H1 (cell line): ENCODE measurements around the gene AP1S3. TPM values are rescaled to one million over a fixed set of nuclear protein-coding genes. Genes with fewer than 3 reads are reported as not detected.

Source experiments
- CTCF ChIA-PET: fragments of 300-600 bp; sonication (Branson Sonifier 250); formaldehyde crosslinking; loops from one replicate; lab custom pipeline; 2021; ENCODE audit not compliant: partially characterized antibody; lab: Charles Lee
- POLR2A ChIA-PET: fragments of 300-600 bp; sonication (Branson Sonifier 250); formaldehyde crosslinking; loops from one replicate; lab custom pipeline; 2021; ENCODE audit warnings: inconsistent platforms; ENCODE audit not compliant: partially characterized antibody; lab: Charles Lee
- DNase-seq, 2 experiments: peaks; one replicate each; pipeline versions ENCODE4 v3.0.0 to v3.0.0-alpha.2; 2010 to 2022; ENCODE audit warnings: low spot score in 2 of 2, low read depth in 1 of 2, mixed read lengths in 1 of 2
- FAIRE-seq: peaks from 2 replicates; lab custom pipeline; 2011; peaks lifted over from hg19 to GRCh38; lab: Jason Lieb, UNC
- H2AFZ ChIP-seq: 2 replicates; pipeline ENCODE4 v1.8.1; 2012; ENCODE audit warnings: low read length, inconsistent platforms
- H2AK5ac ChIP-seq: 2 replicates; pipeline ENCODE4 v1.6.1; 2013; ENCODE audit warnings: low read depth, low read length
- H2BK120ac ChIP-seq: replicated peaks from 2 replicates; pipeline ENCODE3; 2013; ENCODE audit warnings: low read depth, low read length, inconsistent platforms
- H2BK12ac ChIP-seq: 2 replicates; pipeline ENCODE4 v1.6.1; 2013; ENCODE audit warnings: low read depth, low read length
- H2BK15ac ChIP-seq: 2 replicates; pipeline ENCODE4 v1.6.1; 2013; ENCODE audit warnings: low read length
- H2BK20ac ChIP-seq: 2 replicates; pipeline ENCODE4 v1.6.1; 2013; ENCODE audit warnings: low read length
- H2BK5ac ChIP-seq: 2 replicates; pipeline ENCODE4 v1.6.1; 2013; ENCODE audit warnings: low read depth, low read length
- H3K14ac ChIP-seq: 2 replicates; pipeline ENCODE4 v1.6.1; 2013; ENCODE audit warnings: inconsistent platforms; ENCODE audit not compliant: insufficient read length
- H3K18ac ChIP-seq: 2 replicates; pipeline ENCODE4 v1.6.1; 2013; ENCODE audit warnings: low read length; ENCODE audit errors: extremely low read depth
- H3K23ac ChIP-seq: 2 replicates; pipeline ENCODE4 v1.6.1; 2013; ENCODE audit warnings: inconsistent platforms; ENCODE audit not compliant: insufficient read length
- H3K23me2 ChIP-seq: 2 replicates; pipeline ENCODE4 v1.6.1; 2013; ENCODE audit warnings: low read depth, low read length
- H3K27ac ChIP-seq: 2 replicates; pipeline ENCODE4 v1.6.1; 2011; ENCODE audit warnings: low read depth, low read length, inconsistent platforms
- H3K27me3 ChIP-seq, 4 experiments: replicated peaks in 1 of 4; 1 replicate in 1 of 4; 2 replicates in 3 of 4; pipeline versions ENCODE4 v1.6.1 to v1.8.1; 2011 to 2013; ENCODE audit warnings: low read length in 3 of 4, mild to moderate bottlenecking in 3 of 4, inconsistent platforms in 2 of 4, mixed read lengths in 2 of 4, moderate library complexity in 1 of 4; ENCODE audit not compliant: control insufficient read depth in 3 of 4, insufficient read depth in 3 of 4; ENCODE audit errors: extremely low read depth in 1 of 4
- H3K36me3 ChIP-seq, 4 experiments: 2 replicates each; pipeline versions ENCODE4 v1.6.1 to v1.8.1; 2011 to 2013; ENCODE audit warnings: mild to moderate bottlenecking in 4 of 4, low read length in 3 of 4, moderate library complexity in 2 of 4, control low read depth in 1 of 4, inconsistent platforms in 1 of 4; ENCODE audit not compliant: insufficient read depth in 4 of 4, control insufficient read depth in 2 of 4
- H3K4ac ChIP-seq: replicated peaks from 2 replicates; pipeline ENCODE3; 2013; ENCODE audit warnings: low read length, low read depth, mixed read lengths, inconsistent platforms; ENCODE audit not compliant: insufficient read length
- H3K4me1 ChIP-seq, 4 experiments: replicated peaks in 1 of 4; 1 replicate in 1 of 4; 2 replicates in 3 of 4; pipeline versions ENCODE4 v1.6.1 to v1.8.1; 2011 to 2013; ENCODE audit warnings: low read length in 3 of 4, inconsistent platforms in 2 of 4, mixed read lengths in 1 of 4; ENCODE audit not compliant: insufficient read depth in 4 of 4, control insufficient read depth in 3 of 4
- H3K4me2 ChIP-seq, 2 experiments: 2 replicates each; pipeline versions ENCODE4 v1.6.1 to v1.8.1; 2011 to 2013; ENCODE audit warnings: low read depth in 2 of 2, low read length in 2 of 2, control low read depth in 1 of 2, inconsistent platforms in 1 of 2, mild to moderate bottlenecking in 1 of 2; ENCODE audit not compliant: insufficient read depth in 1 of 2
- H3K4me3 ChIP-seq, 4 experiments: fragments of 200-600, 300-600 bp in 1 of 4; sonication (generic), shearing (Covaris generic), sonication (Bioruptor Twin) in 1 of 4; 2 replicates each; pipeline versions ENCODE4 v1.5.1 to v1.8.1; 2011 to 2016; ENCODE audit warnings: low read length in 4 of 4, low read depth in 3 of 4, control low read depth in 2 of 4, inconsistent platforms in 2 of 4, mild to moderate bottlenecking in 2 of 4, mixed read lengths in 1 of 4, moderate library complexity in 1 of 4; ENCODE audit not compliant: insufficient read depth in 2 of 4; ENCODE audit errors: extremely low read depth in 1 of 4
- H3K56ac ChIP-seq: replicated peaks from 2 replicates; pipeline ENCODE3; 2013; ENCODE audit warnings: low read depth, mild to moderate bottlenecking, mixed read lengths, low read length, inconsistent platforms; ENCODE audit not compliant: insufficient read length
- H3K79me1 ChIP-seq: 2 replicates; pipeline ENCODE4 v1.6.1; 2013; ENCODE audit warnings: low read depth, low read length, control low read depth
- H3K79me2 ChIP-seq, 2 experiments: 2 replicates each; pipeline versions ENCODE4 v1.6.1 to v1.8.1; 2012 to 2013; ENCODE audit warnings: low read length in 2 of 2, mild to moderate bottlenecking in 2 of 2, inconsistent platforms in 1 of 2; ENCODE audit not compliant: insufficient read depth in 2 of 2, control insufficient read depth in 1 of 2
- H3K9ac ChIP-seq, 4 experiments: replicated peaks in 1 of 4; 1 replicate in 1 of 4; 2 replicates in 3 of 4; pipeline versions ENCODE4 v1.6.1 to v1.8.1; 2011 to 2013; ENCODE audit warnings: low read depth in 3 of 4, low read length in 3 of 4, control low read depth in 2 of 4, mild to moderate bottlenecking in 2 of 4, moderate library complexity in 2 of 4, inconsistent platforms in 1 of 4; ENCODE audit errors: extremely low read depth in 1 of 4
- H3K9me3 ChIP-seq, 2 experiments: 2 replicates each; pipeline versions ENCODE4 v1.6.1 to v1.8.1; 2012 to 2013; ENCODE audit warnings: mild to moderate bottlenecking in 2 of 2, moderate library complexity in 2 of 2, control low read depth in 1 of 2, inconsistent platforms in 1 of 2, low read depth in 1 of 2, low read length in 1 of 2, mixed read lengths in 1 of 2; ENCODE audit not compliant: insufficient read depth in 2 of 2
- H4K20me1 ChIP-seq, 2 experiments: replicated peaks in 1 of 2; 2 replicates each; pipeline versions ENCODE3 to v1.8.1; 2011 to 2013; ENCODE audit warnings: inconsistent platforms in 2 of 2, low read length in 2 of 2, mild to moderate bottlenecking in 1 of 2; ENCODE audit not compliant: insufficient read depth in 2 of 2, control insufficient read depth in 1 of 2
- H4K5ac ChIP-seq: 2 replicates; pipeline ENCODE4 v1.6.1; 2013; ENCODE audit warnings: low read length, low read depth, mixed read lengths, inconsistent platforms; ENCODE audit not compliant: insufficient read length
- H4K8ac ChIP-seq: 2 replicates; pipeline ENCODE4 v1.8.0; 2013; ENCODE audit warnings: mild to moderate bottlenecking, moderate library complexity, low read length, inconsistent platforms; ENCODE audit not compliant: insufficient read depth; ENCODE audit errors: extremely low read depth
- H4K91ac ChIP-seq: replicated peaks from 2 replicates; pipeline ENCODE3; 2013; ENCODE audit warnings: low read length, mixed read lengths, inconsistent platforms; ENCODE audit not compliant: insufficient read length
- ASH2L ChIP-seq: fragments of 200-600, 300-600 bp; sonication (generic); IDR thresholded peaks from one replicate; pipeline ENCODE4 v1.7.1; 2017; ENCODE audit warnings: low read length
- ATF3 ChIP-seq: IDR thresholded peaks from 2 replicates; pipeline ENCODE4 v1.6.1; 2011; ENCODE audit warnings: low read depth, mild to moderate bottlenecking, low read length; ENCODE audit not compliant: insufficient read depth
- EP300 ChIP-seq, 2 experiments: IDR thresholded peaks; 1 replicate in 1 of 2; 2 replicates in 1 of 2; pipeline ENCODE4 v1.6.1; 2011 to 2012; ENCODE audit warnings: low read depth in 2 of 2, low read length in 2 of 2, mild to moderate bottlenecking in 2 of 2, borderline replicate concordance in 1 of 2, inconsistent platforms in 1 of 2, moderate library complexity in 1 of 2
- EZH2 ChIP-seq: fragments of 200-600 bp; sonication (generic); IDR thresholded peaks from 2 replicates; pipeline ENCODE4 v1.7.1; 2012; ENCODE audit warnings: low read depth, mild to moderate bottlenecking, moderate library complexity, low read length, inconsistent platforms; ENCODE audit not compliant: severe bottlenecking
- FOSL1 ChIP-seq: IDR thresholded peaks from 2 replicates; pipeline ENCODE4 v1.6.1; 2011; ENCODE audit warnings: mild to moderate bottlenecking, low read depth, low read length, moderate library complexity; ENCODE audit not compliant: insufficient read depth
- GABPA ChIP-seq: IDR thresholded peaks from 2 replicates; pipeline ENCODE4 v1.6.1; 2011; ENCODE audit warnings: mild to moderate bottlenecking, low read length, moderate library complexity, borderline replicate concordance; ENCODE audit not compliant: insufficient read depth
- JUN ChIP-seq: IDR thresholded peaks from 2 replicates; pipeline ENCODE4 v1.6.1; 2011; ENCODE audit warnings: low read depth, mild to moderate bottlenecking, improper control_type of control experiment, low read length
- KDM1A ChIP-seq: fragments of 200-600, 300-600 bp; sonication (generic); IDR thresholded peaks from 2 replicates; pipeline ENCODE4 v1.7.1; 2016; ENCODE audit warnings: mild to moderate bottlenecking, low read length, borderline replicate concordance
- PHF8 ChIP-seq: fragments of 200-600 bp; sonication (generic); conservative IDR thresholded peaks from 2 replicates; pipeline ENCODE4 v1.7.1; 2012; ENCODE audit warnings: low read depth, mild to moderate bottlenecking, inconsistent platforms, low read length, moderate library complexity
- SP4 ChIP-seq: IDR thresholded peaks from 2 replicates; pipeline ENCODE4 v1.6.1; 2012; ENCODE audit warnings: low read length, inconsistent platforms
- SRF ChIP-seq: IDR thresholded peaks from 2 replicates; pipeline ENCODE4 v1.6.1; 2011; ENCODE audit warnings: mild to moderate bottlenecking, low read depth, low read length, moderate library complexity
- TBP ChIP-seq: IDR thresholded peaks from 2 replicates; pipeline ENCODE4 v1.6.1; 2011; ENCODE audit warnings: low read depth, low read length, improper control_type of control experiment
- ZNF274 ChIP-seq: IDR thresholded peaks from 2 replicates; pipeline ENCODE4 v1.7.0; 2012; ENCODE audit warnings: low read length, borderline replicate concordance; ENCODE audit errors: extremely low read depth
- WGBS, 2 experiments: shearing (Covaris generic) in 1 of 2; methylation state at CpG; one replicate each; pipeline versions ENCODE4 v1.1.6 to v1.1.7; 2013 to 2015; ENCODE audit warnings: low lambda C conversion rate in 2 of 2, mixed read lengths in 2 of 2, inconsistent platforms in 1 of 2, low coverage in 1 of 2, missing lambda C conversion rate in 1 of 2; ENCODE audit not compliant: insufficient replicate concordance in 2 of 2, insufficient coverage in 1 of 2, insufficient read length in 1 of 2; ENCODE audit errors: extremely low coverage in 1 of 2, missing lambda C conversion rate in 1 of 2; 5-methylcytosine and 5-hydroxymethylcytosine counted together
- polyA plus RNA-seq, 7 experiments: library from polyadenylated mRNA; depleted of rRNA in 3 of 7; stranded (reverse) in 5 of 7; unstranded in 2 of 7; fragments of >200 nt in 5 of 7; fragments of 200-250 nt in 2 of 7; gene quantifications; 1 replicate in 5 of 7; 2 replicates in 1 of 7; 4 replicates in 1 of 7; pipeline versions ENCODE4 v1.2.1 to v1.2.3, GENCODE V29; 2011 to 2013; ENCODE audit warnings: missing spikeins in 2 of 7, mixed read lengths in 2 of 7
- total RNA-seq: library from RNA; stranded (reverse); fragmentation: NEBNext Ultra II Directional; extraction: Animal tissue kit (Norgen Biotek cat#: 25700); gene quantifications from 2 replicates; pipeline ENCODE4 v1.2.1, GENCODE V29; 2021

The AP1S3 gene
- total and polyA plus RNA-seq, 2 of the 8 experiments (the other 6 are each of a cell fraction or from before 2014, with no cell fraction given) = 3.9 to 20.2 TPM

DNA sequence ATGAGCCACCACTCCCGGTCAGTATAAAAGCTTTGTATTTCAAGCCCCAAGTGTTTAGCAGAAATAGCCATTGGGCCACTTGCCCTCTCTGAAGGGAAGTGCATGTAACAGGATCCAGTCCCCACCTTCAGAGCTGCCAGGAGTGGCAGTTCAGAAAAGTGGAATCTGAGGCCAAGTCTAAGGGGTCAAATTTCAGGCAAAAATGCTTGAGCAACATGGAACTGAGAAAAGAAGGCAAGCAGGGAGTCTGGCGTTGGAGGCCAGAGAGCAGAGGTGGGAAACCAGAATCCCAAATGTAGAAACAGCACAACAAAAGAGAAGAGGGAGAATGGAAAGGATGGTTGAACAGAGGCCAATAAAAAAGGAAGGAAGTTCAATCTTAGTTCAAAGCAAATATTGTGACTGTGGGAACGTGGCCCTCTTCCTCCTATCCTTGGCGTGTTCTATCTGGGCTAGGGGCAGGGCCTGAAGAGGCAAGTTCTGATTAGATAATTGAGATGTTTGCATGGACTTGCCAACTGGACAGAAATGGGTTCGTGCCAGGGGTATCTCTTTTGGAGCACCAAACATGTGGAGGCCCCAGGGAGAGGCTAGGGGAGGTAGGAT, 102.2 kb downstream of the AP1S3 start:
- Histone ChIP-seq H2BK120ac (no peak overlapping the region), H3K18ac (no peak overlapping the region), H3K4me3 (no peak overlapping the region), H2BK5ac (no peak overlapping the region), H3K23ac (no peak overlapping the region), H3K4me1 (no peaks in the 10 kb centered on the region), H3K9me3 (0 out of 4 replicates have a peak, but pooled peaks cover 0 to 2% of the 10 kb centered on the region in 2 experiments), H4K5ac (no peak overlapping the region), H2BK20ac (no peak overlapping the region), H3K79me2 (no peaks in the 10 kb centered on the region), H3K4ac (no peak overlapping the region), H4K8ac (no peak overlapping the region), H3K36me3 (no peaks in the 10 kb centered on the region), H2BK15ac (no peak overlapping the region), H3K23me2 (no peaks in the 10 kb centered on the region), H3K79me1 (no peaks in the 10 kb centered on the region), H3K4me2 (no peak overlapping the region), H4K91ac (no peak overlapping the region), H3K27me3 (no peaks in the 10 kb centered on the region), H3K14ac (no peak overlapping the region), H3K27ac (no peak overlapping the region), H2AK5ac (no peak overlapping the region), H4K20me1 (no peaks in the 10 kb centered on the region), H2BK12ac (no peak overlapping the region), H3K9ac (no peak overlapping the region), H2AFZ (peak overlapping the region; percentile 7; the same call in 1 of the 2 replicates), H3K56ac (no peak overlapping the region)
- WGBS, 2 experiments = 82% methylated on average over 5 of the region's 5 CpGs; no CpG with 5 or more reads in 1 of the 2 experiments
- POLR2A ChIA-PET = no interaction called here
- FAIRE-seq (no peak), DNase-seq (peak in 1 of 2 experiments; percentile 27)
- CTCF ChIA-PET = interaction anchor here (1.0 to 4.8 kb wide), 4 partner anchors 8 to 171 kb away, joined by 3 to 19 read pairs (median 4); no protein-coding TSS in a partner anchor
- TF ChIP-seq EZH2 (no peak), PHF8 (no peak), ATF3 (no peak), EP300 (IDR thresholded peaks at IDR 0.05; ENCODE audit: borderline replicate concordance in 1 of 2, low read depth in 2 of 2, low read length in 2 of 2) (no peak), FOSL1 (no peak), ASH2L (no peak), GABPA (no peak), SP4 (no peak), ZNF274 (no peak), JUN (no peak), KDM1A (no peak), TBP (no peak), SRF (no peak)
